HepG2 (cell line): Measurements from ENCODE around the gene SH2D3A. TPM values are rescaled to one million over a fixed set of nuclear protein-coding genes. Genes with fewer than 3 reads are reported as not detected.
A peak's percentile ranks its signal among the peaks of the same experiment; 100 is the strongest.

Experiments
- GABPA ChIP-seq, 2 experiments: IDR thresholded peaks; 2 replicates each; pipeline ENCODE4 v1.6.1; 2011 to 2016; ENCODE audit warnings: low read depth in 2 of 2, low read length in 1 of 2, missing biosample characterization in 1 of 2, missing genetic modification characterization in 1 of 2
- RBM39 ChIP-seq: fragments of 200-400 bp; formaldehyde crosslinking; IDR thresholded peaks from one replicate; pipeline ENCODE4 v1.6.1; 2018; ENCODE audit warnings: antibody characterized with exemption, mild to moderate bottlenecking, low read depth, low read length; ENCODE audit not compliant: poor library complexity, severe bottlenecking
- ZFP37 ChIP-seq: sonication (generic); formaldehyde crosslinking; IDR thresholded peaks from 2 replicates; pipeline ENCODE4 v1.4.0; 2020; ENCODE audit warnings: missing genetic modification reagents, borderline replicate concordance
- ZNF687 ChIP-seq: sonication (generic); formaldehyde crosslinking; IDR thresholded peaks from 2 replicates; pipeline ENCODE4 v1.5.1; 2020; ENCODE audit warnings: mild to moderate bottlenecking, missing genetic modification reagents, moderate library complexity
- polyA plus RNA-seq, 8 experiments: library from polyadenylated mRNA; depleted of rRNA in 3 of 8; stranded (reverse) in 7 of 8; unstranded in 1 of 8; fragments of >200 nt; fragmentation: Illumina TruSeq in 4 of 8; extraction: Trizol in 4 of 8; gene quantifications; 2 replicates each; pipeline versions ENCODE4 v1.2.1 to v1.2.3, GENCODE V29; 2011 to 2016; ENCODE audit warnings: low read depth in 4 of 8, missing spikeins in 1 of 8, mixed read lengths in 1 of 8; ENCODE audit not compliant: insufficient read depth in 1 of 8
- total RNA-seq, 5 experiments: library from RNA; depleted of rRNA; stranded (reverse); fragments of >200 nt; fragmentation: Illumina TruSeq; extraction: Trizol; gene quantifications; 2 replicates each; pipeline ENCODE4 v1.2.3, GENCODE V29; 2016; ENCODE audit warnings: low read depth in 1 of 5
- TF ChIP-seq, protein P1 (sequence below): sonication (generic); formaldehyde crosslinking; IDR thresholded peaks from 2 replicates; pipeline ENCODE4 v1.5.1; 2020; ENCODE audit warnings: mild to moderate bottlenecking, missing genetic modification reagents, borderline replicate concordance
- TF ChIP-seq, protein P2 (sequence below): sonication (generic); formaldehyde crosslinking; IDR thresholded peaks from 2 replicates; pipeline ENCODE4 v1.4.0; 2020; ENCODE audit warnings: missing genetic modification reagents, mild to moderate bottlenecking, borderline replicate concordance

Gene SH2D3A
- total and polyA plus RNA-seq, 2 of the 13 experiments (the other 11 are each of a cell fraction or from before 2014, with no cell fraction given) = 1.0 to 2.2 TPM

- TF ChIP-seq, protein P1, sequence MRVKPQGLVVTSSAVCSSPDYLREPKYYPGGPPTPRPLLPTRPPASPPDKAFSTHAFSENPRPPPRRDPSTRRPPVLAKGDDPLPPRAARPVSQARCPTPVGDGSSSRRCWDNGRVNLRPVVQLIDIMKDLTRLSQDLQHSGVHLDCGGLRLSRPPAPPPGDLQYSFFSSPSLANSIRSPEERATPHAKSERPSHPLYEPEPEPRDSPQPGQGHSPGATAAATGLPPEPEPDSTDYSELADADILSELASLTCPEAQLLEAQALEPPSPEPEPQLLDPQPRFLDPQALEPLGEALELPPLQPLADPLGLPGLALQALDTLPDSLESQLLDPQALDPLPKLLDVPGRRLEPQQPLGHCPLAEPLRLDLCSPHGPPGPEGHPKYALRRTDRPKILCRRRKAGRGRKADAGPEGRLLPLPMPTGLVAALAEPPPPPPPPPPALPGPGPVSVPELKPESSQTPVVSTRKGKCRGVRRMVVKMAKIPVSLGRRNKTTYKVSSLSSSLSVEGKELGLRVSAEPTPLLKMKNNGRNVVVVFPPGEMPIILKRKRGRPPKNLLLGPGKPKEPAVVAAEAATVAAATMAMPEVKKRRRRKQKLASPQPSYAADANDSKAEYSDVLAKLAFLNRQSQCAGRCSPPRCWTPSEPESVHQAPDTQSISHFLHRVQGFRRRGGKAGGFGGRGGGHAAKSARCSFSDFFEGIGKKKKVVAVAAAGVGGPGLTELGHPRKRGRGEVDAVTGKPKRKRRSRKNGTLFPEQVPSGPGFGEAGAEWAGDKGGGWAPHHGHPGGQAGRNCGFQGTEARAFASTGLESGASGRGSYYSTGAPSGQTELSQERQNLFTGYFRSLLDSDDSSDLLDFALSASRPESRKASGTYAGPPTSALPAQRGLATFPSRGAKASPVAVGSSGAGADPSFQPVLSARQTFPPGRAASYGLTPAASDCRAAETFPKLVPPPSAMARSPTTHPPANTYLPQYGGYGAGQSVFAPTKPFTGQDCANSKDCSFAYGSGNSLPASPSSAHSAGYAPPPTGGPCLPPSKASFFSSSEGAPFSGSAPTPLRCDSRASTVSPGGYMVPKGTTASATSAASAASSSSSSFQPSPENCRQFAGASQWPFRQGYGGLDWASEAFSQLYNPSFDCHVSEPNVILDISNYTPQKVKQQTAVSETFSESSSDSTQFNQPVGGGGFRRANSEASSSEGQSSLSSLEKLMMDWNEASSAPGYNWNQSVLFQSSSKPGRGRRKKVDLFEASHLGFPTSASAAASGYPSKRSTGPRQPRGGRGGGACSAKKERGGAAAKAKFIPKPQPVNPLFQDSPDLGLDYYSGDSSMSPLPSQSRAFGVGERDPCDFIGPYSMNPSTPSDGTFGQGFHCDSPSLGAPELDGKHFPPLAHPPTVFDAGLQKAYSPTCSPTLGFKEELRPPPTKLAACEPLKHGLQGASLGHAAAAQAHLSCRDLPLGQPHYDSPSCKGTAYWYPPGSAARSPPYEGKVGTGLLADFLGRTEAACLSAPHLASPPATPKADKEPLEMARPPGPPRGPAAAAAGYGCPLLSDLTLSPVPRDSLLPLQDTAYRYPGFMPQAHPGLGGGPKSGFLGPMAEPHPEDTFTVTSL (CRISPR knock-in tag) = 0 out of 2 replicates have a peak, but pooled peaks have one; percentile 17
- TF ChIP-seq ZNF687 (CRISPR knock-in tag) (peak; percentile 65; the same call in 1 of the 2 replicates), GABPA (IDR thresholded peaks at IDR 0.05; ENCODE audit: low read depth, low read length) (no peak), GABPA (CRISPR knock-in tag; IDR thresholded peaks at IDR 0.05; ENCODE audit: low read depth) (0 out of 2 replicates have a peak, but pooled peaks have one; percentile 6), ZFP37 (CRISPR knock-in tag) (no peak), RBM39 (peak; percentile 57)
- TF ChIP-seq, protein P2, sequence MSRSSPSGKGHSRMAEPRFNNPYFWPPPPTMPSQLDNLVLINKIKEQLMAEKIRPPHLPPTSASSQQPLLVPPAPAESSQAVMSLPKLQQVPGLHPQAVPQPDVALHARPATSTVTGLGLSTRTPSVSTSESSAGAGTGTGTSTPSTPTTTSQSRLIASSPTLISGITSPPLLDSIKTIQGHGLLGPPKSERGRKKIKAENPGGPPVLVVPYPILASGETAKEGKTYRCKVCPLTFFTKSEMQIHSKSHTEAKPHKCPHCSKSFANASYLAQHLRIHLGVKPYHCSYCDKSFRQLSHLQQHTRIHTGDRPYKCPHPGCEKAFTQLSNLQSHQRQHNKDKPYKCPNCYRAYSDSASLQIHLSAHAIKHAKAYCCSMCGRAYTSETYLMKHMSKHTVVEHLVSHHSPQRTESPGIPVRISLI = peak; percentile 73
- TF ChIP-seq, all 625 proteins: peak for 20
These were observed at the start of gene SH2D3A (continued) for GRCh38 chr19:6767357-6768235.
